ENCODE measurements around the gene NLRP5. TPM values are rescaled to one million over a fixed set of nuclear protein-coding genes. Genes with fewer than 3 reads are reported as not detected.

Gene NLRP5
- total RNA-seq, 1 donor from 2014 or later = not detected

Other genes starting within 250 kb of the NLRP5 start
- not detected in 2 replicates for gene NLRP9, start 248.4 kb upstream of the NLRP5 start, total RNA-seq
- gene RFPL4A, start 227.7 kb upstream of the NLRP5 start, total RNA-seq = 1.3 and 3.4 TPM in 2 replicates
- gene RFPL4AL1, start 217.7 kb upstream of the NLRP5 start, total RNA-seq = 0.51 TPM in 1 of 2 replicates, not detected in the other
- gene NLRP11, start 154.8 kb upstream of the NLRP5 start, total RNA-seq = under 0.01 TPM in 2 replicates
- gene NLRP4, start 150.2 kb upstream of the NLRP5 start, total RNA-seq = not detected in 2 replicates
- not detected in 2 replicates for gene NLRP13, start 54.4 kb upstream of the NLRP5 start, total RNA-seq
- not detected in 2 replicates for gene NLRP8, start 38.9 kb upstream of the NLRP5 start, total RNA-seq
- gene ZNF787, start 134.5 kb downstream of the NLRP5 start, total RNA-seq = 25.7 and 33.4 TPM in 2 replicates
- 10.7 and 16.1 TPM in 2 replicates for gene ZNF444, start 154.5 kb downstream of the NLRP5 start, total RNA-seq
- not detected in 2 replicates for gene GALP, start 189.2 kb downstream of the NLRP5 start, total RNA-seq
- gene ZSCAN5B, start 211.0 kb downstream of the NLRP5 start, total RNA-seq = not detected in 2 replicates
- not detected in 2 replicates for gene ZSCAN5C, start 215.5 kb downstream of the NLRP5 start, total RNA-seq

Measured in dermis microvascular lymphatic vessel endothelial cell (primary cell).